Skeletal muscle tissue (tissue), 5 donors: ENCODE results near the gene LRRC71. TPM values are rescaled to one million over a fixed set of nuclear protein-coding genes. Genes with fewer than 3 reads are reported as not detected.

ENCODE experiments used
- H3K27ac ChIP-seq: one replicate; pipeline ENCODE4 v1.7.0; 2013; ENCODE audit warnings: mild to moderate bottlenecking, low read depth, low read length, inconsistent platforms
- H3K27me3 ChIP-seq, 3 donors: one replicate each; pipeline ENCODE4 v1.7.0; 2013; ENCODE audit warnings: low read length in 3 of 3; ENCODE audit not compliant: control insufficient read depth in 3 of 3, insufficient read depth in 3 of 3
- H3K36me3 ChIP-seq, 3 donors: one replicate each; pipeline ENCODE4 v1.7.0; 2013; ENCODE audit warnings: low read length in 3 of 3; ENCODE audit not compliant: control insufficient read depth in 3 of 3, insufficient read depth in 3 of 3
- H3K4me1 ChIP-seq, 3 donors: one replicate each; pipeline ENCODE4 v1.7.0; 2013; ENCODE audit warnings: low read length in 3 of 3, mild to moderate bottlenecking in 3 of 3; ENCODE audit not compliant: control insufficient read depth in 3 of 3, insufficient read depth in 3 of 3
- H3K4me3 ChIP-seq, 3 donors: one replicate each; pipeline ENCODE4 v1.7.0; 2013; ENCODE audit warnings: low read length in 3 of 3
- H3K9ac ChIP-seq, 3 donors: one replicate each; pipeline ENCODE4 v1.7.0; 2013; ENCODE audit warnings: low read length in 3 of 3, mild to moderate bottlenecking in 3 of 3, moderate library complexity in 2 of 3, low read depth in 1 of 3
- H3K9me3 ChIP-seq, 3 donors: one replicate each; pipeline ENCODE4 v1.7.0; 2013; ENCODE audit warnings: low read length in 3 of 3; ENCODE audit not compliant: control insufficient read depth in 3 of 3
- small RNA-seq: library from RNA; depleted of rRNA; stranded (forward); fragments of <200 nt; gene quantifications from one replicate; pipeline ENCODE3, GENCODE V24; 2014
- total RNA-seq: library from RNA; depleted of rRNA; stranded (reverse); fragments of >200 nt; gene quantifications from one replicate; pipeline ENCODE4 v1.2.3, GENCODE V29; 2014
- donor health status: Osteomylitis.

Gene LRRC71
- total RNA-seq, 1 donor from 2014 or later = not detected

- H3K36me3 ChIP-seq = peaks cover 33 to 61% (median 50%) of the 10 kb centered on the region in 3 donors
Observed at GRCh38 chr1:156970017-156970416, 49.6 kb downstream of the LRRC71 start.

GRCh38 chr1:156973417-156973816 is 53.0 kb downstream of the LRRC71 start:
- H3K36me3 ChIP-seq = peaks cover 45 to 65% (median 61%) of the 10 kb centered on the region in 3 donors
- no peak overlapping the region for H3K27ac ChIP-seq
- no peaks in the 10 kb centered on the region for H3K27me3 ChIP-seq
- H3K9ac ChIP-seq = no peak overlapping the region
- no peaks in the 10 kb centered on the region for H3K9me3 ChIP-seq
- no peaks in the 10 kb centered on the region for H3K4me1 ChIP-seq
- no peak overlapping the region for H3K4me3 ChIP-seq

More at GRCh38 chr1:156970017-156970416, 49.6 kb downstream of the LRRC71 start:
- H3K4me3 ChIP-seq = no peak overlapping the region
- H3K9me3 ChIP-seq = no peaks in the 10 kb centered on the region
- no peak overlapping the region for H3K9ac ChIP-seq
- H3K27me3 ChIP-seq = no peaks in the 10 kb centered on the region
- H3K4me1 ChIP-seq = no peaks in the 10 kb centered on the region
- H3K27ac ChIP-seq = no peak overlapping the region

GRCh38 chr1:156975084-156975483 is 54.7 kb downstream of the LRRC71 start:
- Histone ChIP-seq H3K4me3 (no peak overlapping the region), H3K4me1 (no peaks in the 10 kb centered on the region), H3K27ac (no peak overlapping the region), H3K27me3 (no peaks in the 10 kb centered on the region), H3K9ac (no peak overlapping the region), H3K9me3 (no peaks in the 10 kb centered on the region), H3K36me3 (peaks cover 38 to 62% (median 58%) of the 10 kb centered on the region in 3 donors)

GRCh38 chr1:156980551-156980950 is 60.1 kb downstream of the LRRC71 start:
- Histone ChIP-seq H3K9me3 (no peaks in the 10 kb centered on the region), H3K27ac (no peak overlapping the region), H3K4me3 (no peak overlapping the region), H3K36me3 (peaks cover 43 to 60% (median 55%) of the 10 kb centered on the region in 3 donors), H3K27me3 (no peaks in the 10 kb centered on the region), H3K4me1 (no peaks in the 10 kb centered on the region), H3K9ac (no peak overlapping the region)

Small RNA genes within 50 kb of the gene (small RNA-seq; reads per million reads assigned to genes)
- 0.07 reads per million for gene MIR765

Other genes starting within 250 kb of the LRRC71 start
- 494 TPM for gene NES, start 243.2 kb upstream of the LRRC71 start, total RNA-seq
- 57.4 TPM for gene CRABP2, start 215.0 kb upstream of the LRRC71 start, total RNA-seq
- gene METTL25B, start 192.2 kb upstream of the LRRC71 start, total RNA-seq = 4.2 TPM
- 5.2 TPM for gene ISG20L2, start 191.9 kb upstream of the LRRC71 start, total RNA-seq
- gene MRPL24, start 179.5 kb upstream of the LRRC71 start, total RNA-seq = 36.5 TPM
- 61.6 TPM for gene HDGF, start 169.0 kb upstream of the LRRC71 start, total RNA-seq
- 9.9 TPM for gene PRCC, start 153.1 kb upstream of the LRRC71 start, total RNA-seq
- not detected for gene SH2D2A, start 103.8 kb upstream of the LRRC71 start, total RNA-seq
- 0.52 TPM for gene INSRR, start 61.5 kb upstream of the LRRC71 start, total RNA-seq
- 0.52 TPM for gene NTRK1, start 59.8 kb upstream of the LRRC71 start, total RNA-seq
- gene PEAR1, start 26.9 kb upstream of the LRRC71 start, total RNA-seq = 4.7 TPM
- gene ARHGEF11, start 125.1 kb downstream of the LRRC71 start, total RNA-seq = 24.0 TPM
- gene ETV3L, start 179.2 kb downstream of the LRRC71 start, total RNA-seq = not detected
- 14.6 TPM for gene ETV3, start 217.8 kb downstream of the LRRC71 start, total RNA-seq